NT2/D1 (cell line): Measurements from ENCODE around the gene HABP2.

ENCODE experiments used
- SUZ12 ChIP-seq: IDR thresholded peaks from 2 replicates; pipeline ENCODE4 v1.6.1; 2011; ENCODE audit not compliant: insufficient read length, insufficient read depth; ENCODE audit errors: extremely low read depth
- YY1 ChIP-seq: IDR thresholded peaks from 2 replicates; pipeline ENCODE4 v1.6.1; 2011; ENCODE audit not compliant: insufficient read length, insufficient read depth
- ZNF274 ChIP-seq: IDR thresholded peaks from 2 replicates; pipeline ENCODE4 v1.6.1; 2011; ENCODE audit warnings: mild to moderate bottlenecking, low read depth, low read length

DNA sequence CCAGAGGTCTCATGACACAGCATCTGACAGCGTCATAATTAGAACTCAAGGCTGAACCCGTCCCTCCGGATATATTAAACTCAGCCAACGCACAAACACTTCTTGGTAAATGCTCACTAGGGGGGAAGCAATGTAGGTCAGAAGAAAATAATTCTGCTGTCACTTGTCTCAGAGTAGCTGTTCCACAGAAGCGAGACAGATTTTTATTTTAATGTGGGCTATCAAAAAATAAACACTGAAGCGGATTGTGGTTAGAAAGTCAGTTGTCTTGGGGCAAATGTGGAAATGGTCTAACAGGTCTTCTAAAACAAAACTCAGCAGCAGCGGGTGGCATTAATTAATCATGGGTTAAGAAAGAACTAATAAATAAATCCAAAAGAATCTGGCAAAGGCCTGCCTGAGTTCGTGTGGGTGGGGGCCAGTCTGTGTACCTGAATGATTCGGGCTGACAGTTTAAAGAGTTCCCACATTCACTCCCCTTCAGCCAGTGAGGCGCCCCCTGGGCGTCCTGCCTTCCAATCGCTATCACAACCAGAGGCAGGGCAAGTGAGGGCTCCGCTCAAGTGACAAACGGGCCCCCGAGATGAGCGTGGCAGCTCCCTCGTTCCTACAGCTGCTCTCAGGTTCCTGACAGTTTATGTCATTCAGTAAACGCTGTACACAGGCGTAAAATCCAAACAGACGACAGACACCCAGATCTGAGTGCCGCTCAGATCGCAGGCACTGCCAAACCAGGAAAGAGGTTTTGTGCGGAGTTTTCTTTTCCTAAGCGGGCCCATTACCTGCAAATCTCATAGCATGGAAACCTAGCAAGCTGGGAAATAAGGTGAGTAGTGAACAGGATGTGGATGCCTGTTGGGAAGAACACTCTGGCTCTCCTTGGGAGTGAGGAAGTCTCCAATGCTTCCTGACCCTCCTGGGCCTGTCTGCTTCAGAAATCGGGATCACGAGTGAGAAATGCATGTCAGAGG lies 58.1 kb downstream of the HABP2 start:
- TF ChIP-seq ZNF274 (no peak), YY1 (no peak), SUZ12 (no peak)
